SK-N-DZ (cell line): Measurements from ENCODE around the gene APOO. TPM values are rescaled to one million over a fixed set of nuclear protein-coding genes. Genes with fewer than 3 reads are reported as not detected.

Experiments
- DNase-seq: peaks from one replicate; pipeline ENCODE4 v3.0.0-alpha.2; 2015; ENCODE audit warnings: low spot score
- polyA plus RNA-seq, 2 experiments: library from polyadenylated mRNA; depleted of rRNA; stranded (reverse); fragments of >200 nt; gene quantifications; 2 replicates each; pipeline ENCODE4 v1.2.3, GENCODE V29; 2014

Gene APOO
- polyA plus RNA-seq (2014; cell fraction: cytosol; rRNA removed) = 35.0 and 41.1 TPM in 2 replicates
- polyA plus RNA-seq (2014; cell fraction: nucleus; rRNA removed) = 19.8 and 20.8 TPM in 2 replicates

DNA sequence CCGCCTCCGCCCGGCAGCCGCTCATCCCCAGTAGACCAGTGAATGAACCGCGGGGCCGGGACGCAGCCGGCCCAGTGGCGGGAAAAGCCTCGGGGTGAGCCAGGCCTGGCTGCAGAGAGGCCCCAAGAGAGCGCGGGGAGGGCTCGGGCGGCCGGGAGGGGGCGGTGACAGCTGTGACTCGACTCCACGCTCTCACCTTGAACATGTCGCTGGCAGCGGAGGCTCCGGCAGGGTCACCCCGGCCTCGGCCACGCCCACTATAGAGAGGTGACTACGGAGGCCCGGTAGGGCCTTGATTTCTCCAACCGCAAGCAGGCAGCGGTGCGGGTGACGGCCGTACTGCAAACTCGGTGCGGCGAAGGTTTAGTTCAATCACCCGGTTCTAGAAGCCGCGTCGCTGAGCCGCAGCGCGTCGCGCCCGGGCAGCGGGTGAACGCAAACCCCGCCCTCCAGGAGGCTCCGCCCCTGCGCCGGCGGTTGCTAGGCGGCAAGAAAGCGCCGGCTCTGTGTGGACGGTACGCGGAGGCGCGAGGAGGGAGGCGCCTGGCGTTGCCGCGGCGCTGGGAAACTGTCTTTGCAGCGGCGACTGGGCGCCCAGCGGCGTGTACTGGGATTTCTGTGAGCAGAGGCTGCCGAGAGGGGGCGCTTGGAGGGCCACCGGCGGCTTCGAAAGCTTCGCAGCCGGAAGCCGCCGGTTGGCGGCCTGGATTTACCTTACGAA is at the start of gene APOO, which contains the start of gene CXorf58:
APOO (minus strand) TSS at position 441 of the 721 bp plus-strand sequence; CDS start at position 205, 236 bp downstream.
CXorf58 (plus strand) TSS at position 509 of the 721 bp plus-strand sequence. CDS start 2,297 bp downstream, outside the sequence.
- peak; percentile 90 for DNase-seq

DNA sequence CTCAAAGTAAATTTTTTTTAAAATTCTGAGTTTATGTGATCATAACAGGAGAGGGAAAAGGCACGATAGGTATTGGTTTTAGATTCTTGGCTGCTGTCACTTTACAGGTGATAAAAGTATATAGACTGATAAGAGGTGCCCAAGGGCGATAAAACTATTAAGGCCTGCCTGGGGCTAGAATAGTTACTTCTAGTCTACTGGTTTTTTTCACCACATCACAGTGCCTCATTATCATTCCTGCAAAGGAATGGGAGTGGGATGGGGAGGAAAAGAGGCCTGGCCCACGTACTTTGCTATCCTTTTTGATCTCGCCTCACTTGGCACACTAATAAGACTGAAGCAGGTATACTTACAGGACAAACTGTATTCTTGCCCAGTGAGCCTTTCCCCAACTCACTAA is 46.7 kb upstream of the APOO start:
- no peak for DNase-seq

DNA sequence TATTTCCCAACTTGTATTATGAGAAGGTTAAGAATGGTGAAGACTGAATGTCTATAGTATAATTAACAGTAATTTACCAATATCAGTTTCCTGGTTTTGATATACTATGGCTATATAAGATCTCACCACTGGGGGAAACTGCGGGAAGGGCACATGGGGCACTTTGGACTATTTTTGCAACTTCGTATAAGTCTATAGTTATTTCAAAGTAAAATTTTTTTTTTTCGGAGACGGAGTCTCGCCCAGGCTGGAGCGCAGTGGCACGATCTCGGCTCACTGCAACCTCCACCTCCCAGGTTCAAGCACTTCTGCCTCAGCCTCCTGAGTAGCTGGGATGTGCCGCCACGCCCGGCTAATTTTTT is 46.2 kb upstream of the APOO start:
- DNase-seq = no peak

DNA sequence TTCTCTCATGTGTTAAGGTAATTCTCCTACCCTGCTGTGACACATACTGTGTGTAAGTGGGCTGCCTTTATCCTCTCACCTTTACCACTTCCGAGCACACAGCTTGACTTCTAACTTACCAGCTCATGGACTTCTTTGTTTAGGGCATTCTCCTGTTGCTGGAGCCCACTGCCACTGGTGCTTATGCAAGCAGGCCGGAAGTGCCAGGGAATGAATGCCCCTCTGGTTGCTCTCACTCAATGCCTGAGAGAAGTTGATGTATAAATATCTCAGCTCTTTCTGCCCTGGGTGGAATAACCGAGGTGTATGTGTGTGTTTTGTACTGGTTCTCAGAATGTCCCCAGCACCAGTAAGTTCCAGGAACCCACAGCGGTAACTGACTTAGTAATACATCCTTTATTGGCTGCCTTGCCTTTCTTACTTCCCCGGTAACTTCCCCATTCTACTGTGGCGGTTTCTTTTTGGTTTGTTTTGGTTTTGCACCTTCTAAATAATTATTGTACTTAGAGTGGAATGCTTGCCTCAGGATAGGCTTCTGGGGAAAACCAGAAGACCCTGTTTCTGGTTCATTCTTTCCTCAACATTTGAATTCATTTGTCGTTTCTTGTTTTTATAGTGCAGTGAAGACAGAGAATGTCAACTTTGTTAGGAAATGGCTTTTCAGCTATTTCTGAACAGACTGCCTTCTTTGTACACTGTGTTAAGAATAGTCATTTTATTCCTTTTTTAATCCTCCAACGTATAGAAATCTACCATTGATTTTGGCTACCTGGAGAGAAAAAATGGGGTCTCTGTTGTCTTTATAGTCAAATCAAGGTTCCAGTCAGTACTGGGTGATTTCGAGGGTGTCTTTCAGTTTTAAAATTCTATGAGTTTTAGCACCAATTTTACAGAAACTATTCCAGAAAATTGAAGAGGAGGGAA is 45.5 kb upstream of the APOO start:
- no peak for DNase-seq

DNA sequence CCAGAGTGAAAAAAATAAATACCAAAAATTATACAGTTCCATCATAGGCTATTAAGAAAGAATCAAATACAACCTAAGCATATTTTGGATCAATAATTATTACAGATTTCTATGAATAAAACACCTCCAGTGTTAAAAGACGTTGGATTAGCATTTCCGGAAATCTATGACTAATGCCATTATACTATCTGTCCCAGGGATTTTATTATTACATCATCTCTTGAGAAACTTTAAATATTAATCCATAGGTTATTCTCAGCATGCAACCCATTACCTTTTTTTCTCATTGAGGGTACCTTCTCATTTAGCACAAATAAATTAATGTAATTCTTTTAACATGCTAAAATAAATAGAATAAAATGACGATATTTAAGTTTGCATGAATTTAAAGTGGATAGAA is 44.7 kb upstream of the APOO start:
- no peak for DNase-seq

DNA sequence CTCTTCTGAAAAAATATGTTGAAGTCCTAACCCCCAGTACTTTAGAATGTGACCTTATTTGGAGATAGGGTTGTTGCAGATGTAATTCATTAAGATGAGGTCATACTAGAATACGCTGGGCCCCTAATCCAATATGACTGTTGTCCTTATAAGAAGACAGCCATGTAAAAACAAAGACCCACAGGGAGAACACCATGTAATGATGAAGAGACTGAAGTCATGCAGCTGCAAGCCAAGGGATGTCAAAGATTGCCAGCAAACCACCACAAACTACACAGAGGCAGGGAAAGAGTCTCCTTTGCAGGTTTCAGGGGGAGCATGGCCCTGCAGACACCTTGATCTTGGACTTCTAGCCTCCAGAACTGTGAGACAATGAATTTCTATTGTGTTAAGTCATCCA is 37.5 kb upstream of the APOO start:
- DNase-seq = peak; percentile 8

DNA sequence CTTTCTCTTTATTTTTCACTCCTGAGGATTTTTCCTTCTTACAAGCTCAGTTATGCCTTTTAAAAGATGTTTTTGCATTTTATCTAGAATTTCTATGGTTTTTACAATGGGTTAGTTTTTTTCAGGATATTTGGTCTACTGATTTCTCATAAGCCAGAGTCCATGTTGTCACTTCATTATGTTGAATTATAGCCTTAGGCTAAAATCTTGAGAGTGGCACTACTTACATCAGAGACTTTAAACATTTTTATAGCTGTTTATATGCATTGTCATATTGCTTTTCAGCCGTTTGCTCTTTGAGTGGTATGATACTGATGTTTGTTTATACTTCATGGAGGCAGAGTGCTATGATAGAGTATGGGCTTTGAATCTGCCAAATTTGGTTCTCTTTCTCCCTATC is 36.5 kb upstream of the APOO start:
- DNase-seq = no peak

DNA sequence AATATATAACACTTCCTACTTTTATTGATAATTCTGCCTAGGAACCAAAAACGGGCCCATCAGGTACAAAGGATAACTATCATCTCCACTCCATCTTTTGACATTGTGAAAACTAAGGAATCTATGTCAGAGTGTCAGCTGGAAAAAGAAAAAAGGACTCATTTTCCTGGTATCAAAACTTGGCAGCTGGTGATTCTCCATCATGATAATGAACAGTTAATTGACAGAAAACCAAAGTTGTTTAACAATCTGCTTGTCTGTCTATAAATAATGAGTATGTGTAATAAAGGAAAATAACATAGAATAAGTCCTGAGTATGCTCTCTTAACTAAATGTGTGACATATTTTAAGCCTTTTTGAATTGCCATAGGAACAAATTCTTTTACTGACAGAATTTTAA is 31.5 kb upstream of the APOO start:
- no peak for DNase-seq

DNA sequence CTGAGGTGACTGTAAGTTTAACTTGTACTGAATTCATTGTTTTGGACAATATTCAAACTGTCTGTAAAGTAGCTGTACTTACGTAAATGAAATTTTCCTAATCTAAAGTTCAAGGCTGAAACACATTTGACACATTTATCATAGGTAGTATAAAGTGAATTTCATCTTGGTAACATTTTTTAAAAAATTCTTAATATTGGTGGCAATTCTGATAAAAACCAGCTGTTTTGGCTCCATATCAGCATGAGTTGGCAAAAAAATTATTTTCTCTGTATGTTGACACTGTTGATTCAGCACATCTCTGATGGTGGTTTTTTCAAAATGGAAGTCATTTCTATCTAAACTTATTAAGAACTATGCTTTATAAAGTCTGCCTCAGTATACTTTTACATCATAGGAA is 31.0 kb upstream of the APOO start:
- no peak for DNase-seq

DNA sequence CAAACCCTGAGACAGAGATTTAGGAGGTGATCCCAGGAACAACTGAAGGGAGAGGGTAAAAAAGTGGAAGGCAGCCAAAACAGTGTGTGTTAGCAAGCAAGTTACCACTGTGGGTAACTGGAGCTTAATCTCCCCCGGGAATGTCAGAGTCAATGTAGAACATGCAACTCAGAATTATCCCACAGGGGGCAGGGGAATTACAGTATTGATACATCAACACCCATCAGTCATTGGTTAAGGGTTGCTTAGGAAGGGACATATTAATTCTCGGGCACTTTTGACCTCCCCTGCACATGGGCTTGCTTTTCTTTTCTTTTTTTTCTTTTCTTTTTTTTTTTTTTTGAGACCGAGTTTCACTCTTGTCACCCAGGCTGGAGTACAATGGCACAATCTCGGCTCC is 29.4 kb upstream of the APOO start:
- DNase-seq = no peak

DNA sequence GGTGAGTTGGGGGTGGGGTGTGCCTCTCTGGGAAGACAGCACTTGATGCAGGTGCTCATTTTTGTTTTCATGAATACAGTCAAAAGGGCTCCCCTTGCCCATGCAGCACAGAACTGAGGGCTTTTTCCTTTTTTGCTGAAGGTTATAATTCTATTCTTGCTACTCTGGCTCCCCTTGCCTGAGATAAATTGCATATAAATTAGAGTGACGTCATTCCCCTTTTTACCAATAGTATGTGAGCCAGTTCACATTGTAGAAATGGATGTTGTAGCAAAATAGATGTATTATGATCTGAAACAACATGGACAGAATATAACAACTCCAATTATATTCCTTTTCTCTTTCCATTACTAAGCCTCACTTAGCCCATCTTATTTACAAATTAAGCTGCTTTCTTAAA is 28.4 kb upstream of the APOO start:
- DNase-seq = no peak

DNA sequence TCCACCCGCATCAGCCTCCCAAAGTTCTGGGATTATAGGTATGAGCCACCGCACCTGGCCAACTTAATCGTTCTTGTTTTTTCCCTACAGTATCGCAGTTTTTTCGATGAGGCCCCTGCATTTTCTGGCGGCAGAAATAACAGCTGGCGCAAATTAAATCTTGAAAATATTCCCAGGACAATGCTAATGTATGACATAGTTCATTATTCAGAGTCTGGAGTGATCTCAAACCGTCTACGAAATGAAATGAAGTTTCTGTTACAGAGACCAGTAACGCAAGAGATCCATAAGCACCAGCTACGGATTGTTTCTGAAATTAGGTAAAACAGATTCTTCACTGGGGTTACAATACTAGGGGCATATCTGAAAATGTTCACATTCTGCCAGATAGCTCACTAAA is 27.4 kb upstream of the APOO start:
- no peak for DNase-seq

DNA sequence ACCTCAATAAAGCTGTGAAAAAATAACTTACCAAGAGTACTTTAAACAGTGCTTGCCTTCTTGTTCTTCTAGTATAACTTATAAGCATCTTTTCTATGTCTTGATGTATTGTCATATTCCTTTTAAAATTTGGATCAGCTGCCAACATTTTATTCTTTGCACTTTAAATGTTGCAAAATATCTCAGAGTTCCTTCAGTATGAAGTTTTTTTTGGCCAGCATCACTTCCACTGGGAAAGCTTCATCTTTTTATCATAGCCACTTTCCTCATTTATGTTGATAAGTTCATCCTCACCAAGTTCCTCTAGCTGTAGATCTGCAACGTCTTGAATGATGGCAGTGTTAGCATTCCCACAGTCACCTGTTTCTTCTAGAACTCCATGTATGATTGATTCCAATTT is 24.3 kb upstream of the APOO start:
- no peak for DNase-seq

DNA sequence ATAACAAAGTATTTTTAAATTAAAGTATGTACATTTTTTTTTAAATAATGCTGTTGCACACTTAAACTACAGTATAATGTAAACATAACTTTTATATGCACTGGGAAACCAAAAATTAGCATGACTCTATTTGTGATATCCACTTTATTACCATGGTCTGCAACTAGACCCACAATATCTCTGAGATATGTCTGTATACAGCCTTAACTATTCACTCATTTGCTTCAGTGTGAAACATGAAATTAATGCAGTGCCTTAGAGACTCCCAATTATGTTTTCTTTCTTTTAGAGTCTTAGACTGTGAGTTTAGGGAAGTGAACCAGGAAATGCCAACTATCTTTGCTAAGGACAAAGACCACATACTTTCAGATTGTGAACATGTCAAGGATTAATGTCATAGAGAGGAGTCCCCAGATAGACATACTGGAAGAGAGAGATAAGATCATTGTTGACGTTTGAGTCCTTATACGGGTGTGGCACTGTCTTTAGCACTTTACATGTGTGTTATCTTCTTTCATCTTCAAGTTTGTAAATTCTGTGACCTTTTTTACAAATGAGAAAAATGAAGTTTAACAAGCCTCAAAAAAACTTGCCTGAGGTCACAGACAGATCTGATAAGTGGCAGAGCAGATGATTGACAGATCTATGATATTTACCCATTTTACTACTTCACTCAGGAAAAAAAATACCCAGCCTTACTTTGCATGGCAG is 23.3 kb upstream of the APOO start:
- DNase-seq = no peak

DNA sequence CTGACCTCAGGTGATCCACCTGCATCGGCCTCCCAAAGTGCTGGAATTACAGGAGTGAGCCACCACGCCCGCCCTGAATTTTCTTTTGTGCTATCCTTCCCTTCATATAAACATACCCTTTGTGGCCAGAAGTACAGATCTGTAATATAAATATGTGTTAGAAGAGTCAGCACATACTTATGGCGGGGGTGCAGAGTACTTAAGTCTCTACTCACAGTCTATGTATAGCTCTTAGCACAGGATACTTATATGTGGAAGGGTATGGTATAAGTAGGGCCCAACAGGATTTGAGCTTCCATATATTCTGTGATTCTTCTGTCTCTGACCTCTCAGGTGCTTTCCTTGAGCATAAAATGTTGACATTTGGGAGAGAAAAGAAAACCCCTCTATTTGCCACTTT is 18.3 kb upstream of the APOO start:
- no peak for DNase-seq

DNA sequence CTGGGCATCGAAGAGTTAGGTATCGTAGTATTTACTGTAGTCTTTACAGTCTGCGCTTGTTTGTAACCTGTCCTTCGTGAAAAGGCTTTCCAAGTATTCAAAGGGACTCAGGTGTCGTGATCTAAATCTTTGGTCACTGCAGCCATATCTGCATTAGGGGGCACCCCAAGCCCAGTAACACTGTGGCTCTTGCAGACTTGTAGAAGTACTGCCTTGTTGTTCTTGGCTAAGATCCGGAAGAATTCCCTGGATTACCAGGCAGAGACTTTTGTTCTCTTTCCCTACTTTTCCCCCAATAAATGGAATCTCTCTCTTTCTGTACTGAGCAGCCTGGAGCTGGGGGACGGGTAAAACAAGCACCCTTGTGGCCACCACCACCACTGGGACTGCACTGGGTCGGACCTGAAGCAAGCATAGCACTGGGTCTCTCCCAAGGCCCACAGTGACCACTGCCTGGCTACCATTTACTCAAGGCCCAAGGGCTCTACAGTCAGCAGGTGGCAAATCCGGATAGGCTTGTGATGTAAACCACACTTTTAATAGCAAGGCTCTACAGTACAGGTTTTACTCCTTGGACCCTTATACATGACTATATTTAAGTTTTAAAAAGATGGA is 12.1 kb upstream of the APOO start:
- no peak for DNase-seq

DNA sequence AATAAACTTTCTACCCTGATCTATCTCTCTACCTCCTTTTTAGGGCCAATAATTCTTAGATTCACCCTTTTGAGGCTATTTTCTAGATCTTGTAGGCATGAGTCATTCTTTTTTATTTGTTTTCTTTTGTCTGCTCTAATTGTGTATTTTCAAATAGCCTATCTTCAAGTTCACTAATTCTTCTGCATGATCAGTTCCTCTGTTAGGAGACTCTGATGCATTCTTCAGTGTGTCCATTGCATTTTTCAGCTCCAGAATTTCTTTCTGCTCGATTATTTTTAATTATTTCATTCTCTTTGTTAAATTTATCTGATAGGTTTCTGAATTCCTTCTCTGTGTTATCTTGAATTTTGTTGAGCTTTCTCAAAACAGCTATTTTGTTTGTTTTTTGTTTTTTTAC is 11.4 kb upstream of the APOO start:
- DNase-seq = no peak

DNA sequence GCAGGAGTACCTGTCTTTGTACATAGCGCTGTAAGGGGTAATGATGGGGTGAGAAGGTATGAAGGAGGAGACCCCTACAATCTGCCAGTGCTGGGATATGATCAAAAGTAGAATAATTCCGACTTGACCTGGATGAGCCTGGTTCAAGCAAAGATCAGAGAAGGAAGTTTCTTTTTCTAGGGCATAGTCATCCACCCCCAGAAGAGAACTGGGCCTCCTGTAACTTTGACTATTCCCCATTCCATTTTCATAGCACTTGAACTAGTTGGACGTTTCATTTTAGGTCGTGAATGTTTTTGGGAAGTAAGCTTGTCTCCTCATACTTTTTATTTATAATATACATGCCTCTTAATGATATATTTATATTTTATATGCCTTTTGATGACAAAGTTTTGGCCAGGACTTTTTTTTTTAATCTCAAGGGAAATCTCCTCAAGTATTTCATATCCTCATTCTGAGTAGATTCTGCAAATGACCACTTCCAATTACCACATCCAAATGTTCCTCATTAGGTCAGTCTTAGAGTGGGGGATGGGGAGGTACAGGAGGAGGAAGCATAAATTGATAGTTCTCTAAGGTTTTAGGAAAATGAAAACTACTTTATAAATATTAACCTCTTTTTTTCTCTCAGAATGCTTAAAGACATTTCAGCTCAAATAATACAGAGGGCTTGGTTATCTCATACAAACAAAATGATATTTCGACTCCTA is 3.5 kb upstream of the APOO start:
- DNase-seq = no peak

DNA sequence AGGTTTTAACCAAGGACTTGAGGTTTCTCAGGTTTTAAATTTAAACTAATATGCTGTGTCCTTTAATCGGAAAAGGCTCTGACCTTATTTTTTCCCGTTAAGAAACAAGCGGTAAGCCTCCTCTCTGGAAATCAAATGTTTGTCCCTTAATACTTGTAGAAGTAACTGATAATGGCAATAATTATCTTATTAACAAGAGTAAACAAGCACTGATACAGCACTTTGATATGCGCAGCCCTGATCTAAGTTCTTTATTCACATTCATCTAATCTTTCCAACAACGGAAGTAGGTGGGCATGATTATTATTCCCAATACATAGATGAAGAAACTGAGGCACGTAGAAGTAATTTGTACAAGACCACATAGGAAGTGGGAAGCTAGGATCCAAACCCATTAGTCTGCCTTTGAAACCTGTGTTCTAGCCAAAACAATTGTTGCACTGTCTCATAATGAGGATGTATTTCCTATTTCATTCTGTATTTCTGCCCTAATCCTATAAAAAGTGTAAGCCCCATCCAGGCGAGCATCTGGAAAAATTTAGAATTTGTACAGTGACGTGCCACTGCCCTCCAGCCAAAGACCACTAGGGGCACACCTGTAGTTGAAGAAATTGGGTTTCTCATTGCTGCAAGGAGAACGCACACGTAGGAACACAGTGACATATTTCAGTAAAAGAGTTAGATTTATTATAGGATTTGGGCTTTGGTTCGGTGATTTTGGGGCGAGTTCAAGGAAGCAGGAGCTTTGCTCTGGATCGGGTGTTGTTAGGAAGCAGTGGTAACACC is 674 bp upstream of the APOO start:
- DNase-seq = peak; percentile 13

DNA sequence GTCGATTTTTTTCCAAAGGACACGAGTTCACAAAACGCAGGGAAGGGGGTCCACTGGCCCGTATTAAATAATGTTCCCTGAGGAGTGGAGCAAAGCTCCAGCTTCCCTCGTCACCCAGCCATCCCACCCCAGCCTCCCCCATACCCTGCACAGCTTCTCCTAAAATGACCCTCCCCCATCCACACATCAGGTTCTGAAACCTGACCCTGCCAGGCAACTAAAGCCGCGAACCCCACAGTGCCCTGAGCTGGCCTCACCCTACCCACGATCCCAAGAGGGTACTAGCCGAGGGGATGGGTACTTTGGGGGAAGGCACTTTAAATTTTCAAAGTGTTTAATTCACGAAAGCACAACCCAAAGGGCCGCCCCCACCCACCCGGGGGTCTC is 634 bp downstream of the APOO start:
- no peak for DNase-seq
